Endodermal cell (in vitro differentiated cells): ENCODE results near the gene MACROH2A1. TPM values are rescaled to one million over a fixed set of nuclear protein-coding genes. Genes with fewer than 3 reads are reported as not detected.
A peak's percentile ranks its signal among the peaks of the same experiment; 100 is the strongest.

ENCODE experiments used
- DNase-seq: peaks from one replicate; pipeline ENCODE4 v3.0.0-alpha.2; 2017
- H3K27ac ChIP-seq: 2 replicates; pipeline ENCODE4 v1.5.1; 2013; ENCODE audit warnings: mild to moderate bottlenecking, low read depth, low read length, moderate library complexity
- H3K27me3 ChIP-seq: 2 replicates; pipeline ENCODE4 v1.6.1; 2013; ENCODE audit warnings: mild to moderate bottlenecking, low read length, moderate library complexity; ENCODE audit not compliant: insufficient read depth, control insufficient read depth, poor library complexity, severe bottlenecking
- H3K36me3 ChIP-seq: 2 replicates; pipeline ENCODE4 v1.7.0; 2013; ENCODE audit warnings: mild to moderate bottlenecking, low read length, moderate library complexity; ENCODE audit not compliant: control insufficient read depth, insufficient read depth
- H3K4me1 ChIP-seq: one replicate; pipeline ENCODE4 v1.7.0; 2013; ENCODE audit warnings: low read length; ENCODE audit not compliant: control insufficient read depth, insufficient read depth
- H3K4me3 ChIP-seq: 2 replicates; pipeline ENCODE4 v1.5.1; 2013; ENCODE audit warnings: mild to moderate bottlenecking, low read length, moderate library complexity
- H3K9ac ChIP-seq: 2 replicates; pipeline ENCODE4 v1.6.1; 2013; ENCODE audit warnings: mild to moderate bottlenecking, low read length, moderate library complexity; ENCODE audit not compliant: poor library complexity, severe bottlenecking; ENCODE audit errors: extremely low read depth
- H3K9me3 ChIP-seq: 2 replicates; pipeline ENCODE4 v1.6.1; 2013; ENCODE audit warnings: mild to moderate bottlenecking, low read length, moderate library complexity; ENCODE audit not compliant: control insufficient read depth
- H3K27ac Mint-ChIP-seq: 2 replicates; pipeline ENCODE4 v1.8.0; 2020; ENCODE audit warnings: mixed read lengths
- H3K27me3 Mint-ChIP-seq: 2 replicates; pipeline ENCODE4 v1.8.0; 2021; ENCODE audit warnings: mild to moderate bottlenecking, mixed read lengths; ENCODE audit not compliant: insufficient read depth
- H3K36me3 Mint-ChIP-seq: 2 replicates; pipeline ENCODE4 v1.8.0; 2020; ENCODE audit warnings: low read depth, mixed read lengths
- H3K4me1 Mint-ChIP-seq: 2 replicates; pipeline ENCODE4 v1.8.0; 2020; ENCODE audit warnings: mixed read lengths
- H3K4me3 Mint-ChIP-seq: 2 replicates; pipeline ENCODE4 v1.8.0; 2020; ENCODE audit warnings: mild to moderate bottlenecking, moderate library complexity, mixed read lengths
- H3K9me3 Mint-ChIP-seq: 2 replicates; pipeline ENCODE4 v1.8.0; 2020; ENCODE audit warnings: mild to moderate bottlenecking, mixed read lengths
- whole genome bisulfite sequencing, 2 experiments: methylation state at CpG; one replicate each; pipeline versions ENCODE4 v1.1.5 to v1.1.7; 2013; ENCODE audit warnings: missing lambda C conversion rate in 2 of 2, mixed read lengths in 1 of 2; ENCODE audit not compliant: insufficient coverage in 1 of 2, insufficient read length in 1 of 2; 5-methylcytosine and 5-hydroxymethylcytosine counted together
- total RNA-seq, 2 donors: library from RNA; stranded (reverse); fragmentation: NEBNext Ultra II Directional in 1 of 2; extraction: Animal tissue kit (Norgen Biotek cat#: 25700) in 1 of 2; gene quantifications; 2 replicates in 1 of 2; 3 replicates in 1 of 2; pipeline ENCODE4 v1.2.1, GENCODE V29; 2021
- TF ChIP-seq, protein P1 (sequence below): fragments of 200-600 bp; sonication (generic); conservative IDR thresholded peaks from 2 replicates; pipeline ENCODE4 v1.5.0; 2021; ENCODE audit warnings: antibody characterized with exemption, mild to moderate bottlenecking

Gene MACROH2A1
- total RNA-seq, 2 donors from 2014 or later: 256 to 288 TPM

DNA sequence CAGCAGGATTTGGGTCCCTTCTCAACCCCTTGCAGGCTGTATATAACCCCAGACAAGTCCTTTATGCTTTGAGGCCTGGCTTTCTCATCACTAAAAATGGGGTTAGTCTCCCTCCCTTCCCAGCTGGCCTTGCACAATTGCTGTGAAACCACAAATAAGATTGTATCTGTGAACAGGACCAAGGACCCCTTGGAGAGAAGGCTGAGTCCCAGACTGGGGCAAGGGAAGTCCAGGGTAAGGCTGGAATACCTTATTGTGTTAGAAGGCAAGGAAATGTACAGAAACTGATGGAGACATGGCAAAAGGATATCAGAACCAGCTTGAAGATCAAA is 11.4 kb downstream of the MACROH2A1 start:
- no peak overlapping the region for H3K9ac ChIP-seq
- H3K9me3 ChIP-seq: no peaks in the 10 kb centered on the region
- no peak for DNase-seq
- Mint-ChIP-seq H3K4me1 (peaks cover 26% of the 10 kb centered on the region), H3K27me3 (no peaks in the 10 kb centered on the region), H3K36me3 (peaks cover 89% of the 10 kb centered on the region), H3K4me3 (no peak overlapping the region), H3K27ac (no peak overlapping the region), H3K9me3 (no peaks in the 10 kb centered on the region)
- H3K27me3 ChIP-seq: no peaks in the 10 kb centered on the region
- no peak overlapping the region for H3K4me3 ChIP-seq
- H3K36me3 ChIP-seq: peaks cover 93% of the 10 kb centered on the region
- peaks cover 4% of the 10 kb centered on the region for H3K4me1 ChIP-seq
- H3K27ac ChIP-seq: no peak overlapping the region
- TF ChIP-seq, protein P1, sequence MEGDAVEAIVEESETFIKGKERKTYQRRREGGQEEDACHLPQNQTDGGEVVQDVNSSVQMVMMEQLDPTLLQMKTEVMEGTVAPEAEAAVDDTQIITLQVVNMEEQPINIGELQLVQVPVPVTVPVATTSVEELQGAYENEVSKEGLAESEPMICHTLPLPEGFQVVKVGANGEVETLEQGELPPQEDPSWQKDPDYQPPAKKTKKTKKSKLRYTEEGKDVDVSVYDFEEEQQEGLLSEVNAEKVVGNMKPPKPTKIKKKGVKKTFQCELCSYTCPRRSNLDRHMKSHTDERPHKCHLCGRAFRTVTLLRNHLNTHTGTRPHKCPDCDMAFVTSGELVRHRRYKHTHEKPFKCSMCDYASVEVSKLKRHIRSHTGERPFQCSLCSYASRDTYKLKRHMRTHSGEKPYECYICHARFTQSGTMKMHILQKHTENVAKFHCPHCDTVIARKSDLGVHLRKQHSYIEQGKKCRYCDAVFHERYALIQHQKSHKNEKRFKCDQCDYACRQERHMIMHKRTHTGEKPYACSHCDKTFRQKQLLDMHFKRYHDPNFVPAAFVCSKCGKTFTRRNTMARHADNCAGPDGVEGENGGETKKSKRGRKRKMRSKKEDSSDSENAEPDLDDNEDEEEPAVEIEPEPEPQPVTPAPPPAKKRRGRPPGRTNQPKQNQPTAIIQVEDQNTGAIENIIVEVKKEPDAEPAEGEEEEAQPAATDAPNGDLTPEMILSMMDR: no peak

DNA sequence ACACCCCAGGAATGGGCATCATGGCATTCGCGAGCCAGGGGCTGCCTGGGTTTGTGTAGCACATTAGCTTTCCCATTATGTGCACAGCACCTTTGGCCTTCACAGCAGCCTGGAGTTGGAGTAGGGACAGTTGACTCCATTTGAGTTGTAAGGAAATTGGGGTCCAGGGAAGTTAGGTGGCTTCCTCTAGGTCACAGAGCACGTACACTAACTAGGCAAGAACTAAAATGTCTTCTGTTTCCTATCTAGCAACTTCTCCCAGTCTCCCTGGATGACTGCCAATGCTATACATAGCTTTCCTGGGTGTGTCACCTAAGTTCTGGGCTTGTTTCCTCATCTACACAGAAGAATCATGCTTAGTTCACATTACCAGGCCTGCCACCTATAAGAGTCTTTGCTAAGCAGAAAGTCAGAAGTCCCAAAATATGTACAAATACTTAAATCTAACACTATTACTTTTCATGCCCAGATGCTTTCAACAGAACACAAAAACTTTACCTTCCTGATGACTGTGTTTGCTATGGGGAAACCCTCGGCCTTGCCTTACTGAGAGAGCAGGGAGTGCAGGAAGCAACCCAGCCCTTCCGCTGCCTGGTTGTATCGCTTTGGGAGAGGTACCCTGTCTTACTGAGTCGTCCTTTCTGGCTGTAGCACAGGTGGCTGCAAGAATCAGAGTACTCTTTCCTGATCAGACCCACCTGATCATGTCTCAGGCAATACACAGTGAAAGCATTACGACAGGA is 12.0 kb downstream of the MACROH2A1 start:
- 94% methylated on average over 8 of the region's 8 CpGs for WGBS, 2 experiments
- H3K36me3 ChIP-seq: peaks cover 93% of the 10 kb centered on the region
- H3K27me3 Mint-ChIP-seq: no peaks in the 10 kb centered on the region
- no peak overlapping the region for H3K9ac ChIP-seq
- H3K4me3 Mint-ChIP-seq: no peak overlapping the region
- no peak overlapping the region for H3K27ac Mint-ChIP-seq
- H3K4me1 ChIP-seq: peaks cover 4% of the 10 kb centered on the region
- peaks cover 22% of the 10 kb centered on the region for H3K4me1 Mint-ChIP-seq
- no peak for DNase-seq
- no peaks in the 10 kb centered on the region for H3K9me3 ChIP-seq
- H3K4me3 ChIP-seq: no peak overlapping the region
- no peak overlapping the region for H3K27ac ChIP-seq
- H3K36me3 Mint-ChIP-seq: peaks cover 89% of the 10 kb centered on the region
- TF ChIP-seq, protein P1: no peak
- H3K27me3 ChIP-seq: no peaks in the 10 kb centered on the region
- H3K9me3 Mint-ChIP-seq: no peaks in the 10 kb centered on the region

DNA sequence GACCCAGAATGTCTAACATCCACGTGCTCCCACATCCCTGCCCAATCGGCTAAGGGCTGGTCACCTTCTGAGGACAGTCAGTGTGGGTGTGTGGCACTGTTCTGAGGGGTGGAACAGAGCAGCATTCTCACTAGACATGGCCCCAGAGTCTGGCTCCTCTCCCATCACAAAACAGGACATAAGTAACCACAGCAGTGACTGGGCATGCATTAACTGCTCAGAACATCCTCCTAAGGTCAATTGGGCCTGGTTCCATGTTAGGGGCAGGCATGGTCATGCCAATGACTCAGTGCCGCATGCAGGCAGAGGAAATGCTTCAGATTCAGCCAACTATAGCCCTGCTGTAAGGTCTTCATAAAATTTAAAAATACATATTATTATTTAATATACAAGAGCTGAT is 12.9 kb downstream of the MACROH2A1 start:
- 97 to 100% methylated on average over 2 to 3 of the region's 3 CpGs for WGBS, 2 experiments
- no peak overlapping the region for H3K4me3 ChIP-seq
- no peak overlapping the region for H3K27ac ChIP-seq
- H3K9me3 ChIP-seq: no peaks in the 10 kb centered on the region
- H3K4me1 ChIP-seq: peaks cover 4% of the 10 kb centered on the region
- Mint-ChIP-seq H3K36me3 (peaks cover 89% of the 10 kb centered on the region), H3K27ac (peak overlapping the region; percentile 45), H3K9me3 (no peaks in the 10 kb centered on the region), H3K4me1 (peaks cover 12% of the 10 kb centered on the region), H3K27me3 (no peaks in the 10 kb centered on the region), H3K4me3 (no peak overlapping the region)
- no peak for DNase-seq
- H3K36me3 ChIP-seq: peaks cover 96% of the 10 kb centered on the region
- TF ChIP-seq, protein P1: no peak
- no peak overlapping the region for H3K9ac ChIP-seq
- no peaks in the 10 kb centered on the region for H3K27me3 ChIP-seq
